GM18526 (cell line): ENCODE data around the gene REG1A.

Experiments
- POLR2A ChIP-seq: IDR thresholded peaks from 3 replicates; pipeline ENCODE4 v1.6.1; 2011; ENCODE audit not compliant: insufficient read length; ENCODE audit errors: extremely low read depth

The REG1A gene

DNA sequence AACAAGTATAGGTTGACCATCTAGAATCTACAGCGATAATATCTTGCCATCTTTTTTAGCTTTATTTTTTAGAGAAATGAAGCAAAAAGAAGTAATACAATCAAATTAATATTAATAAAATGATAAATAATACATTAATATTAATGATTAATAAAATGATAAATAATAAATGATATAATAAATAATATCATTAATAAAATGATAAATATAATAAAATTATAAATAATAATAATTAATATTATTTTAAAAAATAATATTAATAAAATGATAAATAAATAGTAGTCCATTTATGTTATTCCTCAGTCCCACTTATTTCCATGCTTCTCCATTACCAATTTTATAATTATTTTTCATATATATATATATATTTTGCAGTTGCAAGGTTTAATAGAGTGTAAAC, 42.5 kb downstream of the REG1A start:
- no peak for TF ChIP-seq POLR2A

DNA sequence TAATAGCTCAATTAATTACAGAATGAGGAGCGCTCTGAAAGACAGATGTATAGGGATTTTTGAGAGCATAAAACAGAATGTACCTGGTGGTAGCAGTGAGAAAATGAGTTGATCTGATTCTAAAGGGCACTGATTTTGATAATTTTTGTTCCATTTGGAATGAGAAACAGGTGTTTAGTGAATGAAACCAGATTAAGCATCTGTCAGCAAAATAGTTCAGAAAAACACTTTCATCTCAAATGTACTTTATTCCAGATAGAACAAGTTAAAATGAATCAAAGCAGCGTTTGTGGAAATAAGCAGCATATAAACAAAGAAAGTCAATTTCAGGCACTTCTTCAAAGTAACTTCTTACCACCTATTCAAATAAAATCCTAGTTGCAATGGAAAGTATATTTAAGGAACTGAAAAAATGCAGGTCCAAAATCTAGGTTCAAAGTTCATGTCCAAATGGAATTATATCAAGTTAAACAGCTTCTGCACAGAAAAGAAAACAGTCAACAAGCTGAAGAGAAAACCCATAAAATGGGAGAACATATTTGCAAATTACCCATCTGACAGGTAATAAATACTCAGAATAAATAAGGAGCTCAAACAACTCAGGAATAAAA, 51.2 kb downstream of the REG1A start:
- no peak for TF ChIP-seq POLR2A
